ENCODE measurements around the gene ATAD1. TPM values are rescaled to one million over a fixed set of nuclear protein-coding genes. Genes with fewer than 3 reads are reported as not detected.

The ATAD1 gene
- total RNA-seq, 1 donor from 2014 or later: 55.5 TPM

Other genes starting within 250 kb of the ATAD1 start
- gene PAPSS2, start 158.3 kb downstream of the ATAD1 start, total RNA-seq: 0.07 TPM in 1 of 2 replicates, not detected in the other
- 0.54 and 1.0 TPM in 2 replicates for gene KLLN, start 45.3 kb upstream of the ATAD1 start, total RNA-seq
- 48.6 and 51.3 TPM in 2 replicates for gene PTEN, start 45.4 kb upstream of the ATAD1 start, total RNA-seq

All from activated CD4-positive, alpha-beta T cell treated with anti-CD3 and anti-CD28 coated beads, Interleukin-2, amount 10 ng/mL, durations not matched to agents 24 days and 14 days (primary cell).